Stimulated activated CD4-positive, alpha-beta T cell treated with anti-CD3 and anti-CD28 coated beads, Interleukin-15, amount 100 ng/mL, for 48 hours (primary cell): ENCODE results near the gene HEXIM1.

ENCODE experiments used
- DNase-seq, 2 donors: peaks; one replicate each; pipeline ENCODE4 v3.0.0-alpha.2; 2020; ENCODE audit warnings: low read depth in 2 of 2

The HEXIM1 gene

GRCh38 chr17:45129940-45130680 is 18.2 kb upstream of the HEXIM1 start:
- no peak for DNase-seq

- no peak for DNase-seq
Measured at GRCh38 chr17:45130681-45131615, 17.3 kb upstream of the HEXIM1 start.

GRCh38 chr17:45131616-45132319 is 16.5 kb upstream of the HEXIM1 start:
- peak in 1 of 2 donors; percentile 40 for DNase-seq

- DNase-seq, result peak in 1 of 2 donors; percentile 65
Measured at GRCh38 chr17:45132320-45132571, 16.0 kb upstream of the HEXIM1 start, which contains the start of gene PLCD3. PLCD3 (minus strand) TSS chr17:45132515; CDS start chr17:45132410, 105 bp downstream.

GRCh38 chr17:45132572-45133463 is 15.5 kb upstream of the HEXIM1 start:
- DNase-seq, result peak; percentile 47 to 52

GRCh38 chr17:45135192-45135977 is 12.9 kb upstream of the HEXIM1 start, which contains the start of gene ACBD4:
ACBD4 (plus strand) TSS chr17:45135687; CDS start chr17:45136145, 458 bp downstream.
- DNase-seq, result peak; percentile 94 to 95

- no peak for DNase-seq
Measured at GRCh38 chr17:45135978-45136791, 12.1 kb upstream of the HEXIM1 start.

GRCh38 chr17:45136846-45137560 is 11.3 kb upstream of the HEXIM1 start:
- DNase-seq, result no peak

- DNase-seq, result no peak
Measured at GRCh38 chr17:45137561-45138305, 10.5 kb upstream of the HEXIM1 start.

GRCh38 chr17:45138911-45139532 is 9.3 kb upstream of the HEXIM1 start:
- DNase-seq, result no peak

- no peak for DNase-seq
Measured at GRCh38 chr17:45139533-45139920, 8.7 kb upstream of the HEXIM1 start.

- DNase-seq, result no peak
Measured at GRCh38 chr17:45143094-45143670, 5.1 kb upstream of the HEXIM1 start.

- no peak for DNase-seq
Measured at GRCh38 chr17:45143767-45144198, 4.5 kb upstream of the HEXIM1 start.

GRCh38 chr17:45144199-45145034 is 3.9 kb upstream of the HEXIM1 start:
- DNase-seq, result no peak

- DNase-seq, result no peak
Measured at GRCh38 chr17:45145035-45145389, 3.3 kb upstream of the HEXIM1 start.

- no peak for DNase-seq
Measured at GRCh38 chr17:45146166-45146565, 2.1 kb upstream of the HEXIM1 start.

- no peak for DNase-seq
Measured at GRCh38 chr17:45146592-45146889, 1.7 kb upstream of the HEXIM1 start.
